HG02588 (cell line): ENCODE measurements around the gene HNF4A.

Source experiments
- ATAC-seq: cut with Tn5 transposase; IDR thresholded peaks from one replicate; pipeline ENCODE4 v1.9.1; 2021; ENCODE audit warnings: mild to moderate bottlenecking, moderate library complexity; ENCODE audit not compliant: unreplicated experiment

Gene HNF4A

GRCh38 chr20:44437497-44437896 is 82.0 kb downstream of the HNF4A start:
- ATAC-seq, result no peak

GRCh38 chr20:44438782-44439181 is 83.3 kb downstream of the HNF4A start:
- no peak for ATAC-seq

GRCh38 chr20:44439318-44439717 is 83.8 kb downstream of the HNF4A start:
- ATAC-seq, result no peak

GRCh38 chr20:44442298-44443070 is 87.0 kb downstream of the HNF4A start:
- no peak for ATAC-seq

- no peak for ATAC-seq
Observed at GRCh38 chr20:44445742-44446710, 90.5 kb downstream of the HNF4A start.

GRCh38 chr20:44447827-44448419 is 92.4 kb downstream of the HNF4A start:
- no peak for ATAC-seq

GRCh38 chr20:44448753-44449546 is 93.5 kb downstream of the HNF4A start:
- ATAC-seq, result no peak

GRCh38 chr20:44449864-44450263 is 94.4 kb downstream of the HNF4A start:
- no peak for ATAC-seq

GRCh38 chr20:44450281-44450889 is 94.9 kb downstream of the HNF4A start:
- no peak for ATAC-seq

- ATAC-seq, result no peak
Observed at GRCh38 chr20:44450903-44451450, 95.5 kb downstream of the HNF4A start.

- ATAC-seq, result no peak
Observed at GRCh38 chr20:44454306-44454963, 98.9 kb downstream of the HNF4A start.

GRCh38 chr20:44455126-44455525 is 99.6 kb downstream of the HNF4A start:
- no peak for ATAC-seq

- no peak for ATAC-seq
Observed at GRCh38 chr20:44456611-44457010, 101.1 kb downstream of the HNF4A start.

GRCh38 chr20:44457016-44457415 is 101.5 kb downstream of the HNF4A start:
- ATAC-seq, result no peak

- no peak for ATAC-seq
Observed at GRCh38 chr20:44459271-44459670, 103.8 kb downstream of the HNF4A start.

- no peak for ATAC-seq
Observed at GRCh38 chr20:44460795-44461141, 105.3 kb downstream of the HNF4A start.

- ATAC-seq, result no peak
Observed at GRCh38 chr20:44461142-44461802, 105.8 kb downstream of the HNF4A start.

- ATAC-seq, result no peak
Observed at GRCh38 chr20:44461803-44462174, 106.3 kb downstream of the HNF4A start.

- ATAC-seq, result no peak
Observed at GRCh38 chr20:44463466-44463865, 108.0 kb downstream of the HNF4A start.
